Stimulated activated CD4-positive, alpha-beta T cell treated with anti-CD3 and anti-CD28 coated beads, Interleukin-2, amount 100 ng/mL, for 24 hours (primary cell): ENCODE measurements around the gene TMPRSS11D.

Experiments
- DNase-seq, 2 donors: peaks; one replicate each; pipeline ENCODE4 v3.0.0-alpha.2; 2020

Gene TMPRSS11D

GRCh38 chr4:67884701-67885100 lies 899 bp upstream of the TMPRSS11D start:
- no peak for DNase-seq

GRCh38 chr4:67883458-67883857 lies 344 bp downstream of the TMPRSS11D start:
- no peak for DNase-seq

DNA sequence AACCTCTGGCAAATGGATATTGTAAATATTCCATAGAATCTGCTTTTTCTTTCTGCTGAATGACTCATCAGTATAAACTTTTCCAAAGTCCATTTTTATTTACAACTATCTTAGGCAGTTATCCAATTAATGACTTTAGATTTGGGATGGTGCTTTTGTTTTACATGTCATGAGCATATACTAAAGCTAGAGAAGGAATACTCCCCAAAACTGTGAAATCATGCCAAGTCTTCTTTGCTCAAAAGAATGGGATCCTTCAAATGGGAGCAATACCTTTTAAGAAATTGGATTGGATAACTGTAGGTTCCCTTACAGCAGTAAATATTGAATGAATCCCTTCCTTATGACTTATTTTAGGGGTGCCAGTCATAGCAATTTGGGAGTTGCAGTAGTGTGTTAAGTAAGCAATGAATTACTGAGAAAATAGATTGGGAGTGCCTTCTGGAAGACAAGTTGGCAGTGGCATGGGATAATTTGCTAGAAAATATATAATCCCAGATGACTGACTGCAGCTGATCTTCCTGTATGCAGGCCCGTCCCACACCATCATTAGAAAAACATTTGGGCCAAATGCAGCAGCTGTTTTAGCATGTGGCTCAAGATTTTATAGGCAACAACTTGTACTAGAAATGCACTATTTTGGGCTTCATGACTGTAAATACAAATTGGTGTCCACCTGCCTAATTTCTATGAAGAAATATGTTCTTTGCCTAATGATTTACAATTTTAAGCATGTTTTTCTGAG lies 2.8 kb downstream of the TMPRSS11D start:
- DNase-seq: no peak

GRCh38 chr4:67879486-67879885 lies 4.3 kb downstream of the TMPRSS11D start:
- DNase-seq: no peak

DNA sequence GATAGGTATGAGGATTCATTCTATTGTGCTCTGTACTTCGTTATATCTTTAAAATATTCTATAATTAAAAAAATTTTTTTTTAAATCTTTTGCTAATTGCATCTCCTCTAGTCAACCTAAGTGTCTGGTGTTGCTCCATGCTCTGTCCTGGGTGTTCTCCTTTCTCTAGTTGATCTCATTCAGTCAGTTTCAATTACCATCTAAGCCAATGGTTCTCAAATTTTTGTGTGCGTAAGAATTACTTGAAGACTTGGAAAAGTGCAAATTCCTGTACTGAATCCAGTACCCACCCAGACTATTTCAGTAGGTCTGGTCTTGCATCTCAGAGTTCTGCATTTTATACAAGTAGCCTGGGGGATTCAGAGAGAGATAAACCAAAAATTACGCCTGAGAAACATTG lies 6.7 kb downstream of the TMPRSS11D start:
- DNase-seq: no peak

DNA sequence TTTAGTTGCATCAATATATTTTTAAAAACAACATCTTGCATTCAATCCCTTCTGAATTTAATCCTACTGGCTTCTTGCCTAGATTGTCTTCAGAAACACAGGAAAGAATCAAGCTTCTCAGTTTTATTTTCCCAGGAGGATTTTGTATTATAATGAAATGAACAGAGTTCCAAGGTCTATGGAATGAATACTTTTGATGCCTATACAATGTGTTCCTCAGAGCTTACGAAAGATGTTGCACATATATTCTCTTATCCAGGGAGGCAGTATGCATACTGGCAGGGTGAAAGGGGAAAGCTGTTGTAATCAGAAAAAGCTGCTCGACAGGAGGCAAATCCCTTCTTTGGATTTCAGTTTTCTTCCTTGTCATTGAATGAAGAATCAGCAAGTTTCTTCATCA lies 8.8 kb downstream of the TMPRSS11D start:
- DNase-seq: no peak

GRCh38 chr4:67873116-67873515 lies 10.7 kb downstream of the TMPRSS11D start:
- no peak for DNase-seq

- DNase-seq: no peak
These were observed 11.9 kb downstream of the TMPRSS11D start for GRCh38 chr4:67871867-67872266.

- no peak for DNase-seq
These were observed 14.1 kb downstream of the TMPRSS11D start for GRCh38 chr4:67869580-67870190.

- DNase-seq: no peak
These were observed 22.3 kb downstream of the TMPRSS11D start for GRCh38 chr4:67861513-67861912.

DNA sequence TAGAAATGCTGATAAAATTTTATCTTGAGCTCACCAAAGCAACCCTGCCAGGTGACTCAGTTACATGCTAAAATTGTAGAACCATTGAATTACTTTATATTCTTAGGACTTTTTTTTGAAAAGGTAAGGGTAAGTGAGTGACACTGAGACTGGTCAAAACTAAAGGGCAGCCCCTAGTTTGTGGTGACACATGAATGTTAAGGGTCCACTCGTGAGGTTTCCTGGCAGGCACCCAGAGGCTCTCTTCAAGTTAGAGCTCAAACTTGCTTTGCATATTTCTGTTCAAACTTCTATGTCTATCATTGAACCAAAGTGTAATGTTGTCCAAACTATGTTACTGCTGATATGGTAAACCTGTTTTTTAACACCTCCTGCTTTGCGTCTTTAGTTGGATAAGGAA lies 30.5 kb downstream of the TMPRSS11D start:
- no peak for DNase-seq

GRCh38 chr4:67820903-67821302 lies 62.9 kb downstream of the TMPRSS11D start:
- no peak for DNase-seq

DNA sequence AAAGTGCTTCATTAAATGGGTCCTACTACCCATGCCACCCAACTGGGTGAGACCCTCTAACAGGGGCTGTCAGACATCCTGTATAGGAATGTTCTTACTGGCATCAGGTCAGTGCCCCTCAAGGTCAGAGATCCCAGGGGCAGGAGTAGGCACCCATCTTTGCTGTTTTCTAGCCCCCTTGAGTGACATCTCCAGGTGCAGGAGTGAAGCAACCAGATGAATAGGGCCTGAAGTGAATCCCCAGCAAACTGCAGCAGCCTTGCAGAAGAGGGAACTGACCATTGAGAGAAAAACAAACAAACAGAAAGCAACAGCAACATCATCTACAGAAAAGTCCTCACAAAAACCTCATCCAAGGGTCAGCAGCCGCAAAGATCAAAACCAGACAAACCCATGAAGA lies 73.8 kb downstream of the TMPRSS11D start:
- no peak for DNase-seq

DNA sequence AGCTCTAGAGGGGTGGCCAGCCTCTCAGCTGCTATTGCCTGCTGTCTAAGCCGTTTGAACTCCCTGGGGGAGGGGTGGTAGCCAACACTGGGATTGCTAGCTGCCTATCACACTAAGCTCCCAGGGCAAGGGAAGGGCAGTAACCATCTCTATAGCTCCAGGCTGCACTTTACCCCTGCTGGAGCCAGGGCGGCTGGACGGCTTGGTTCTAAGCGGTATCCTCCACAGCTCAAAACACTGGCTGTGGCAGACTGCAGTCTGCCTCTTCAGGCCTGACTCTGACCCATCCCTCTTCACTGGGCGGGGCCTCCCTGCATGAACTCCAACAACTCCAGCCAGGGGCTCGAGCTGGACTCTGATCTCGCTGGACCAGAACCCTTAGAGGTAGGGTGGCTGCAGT lies 74.3 kb downstream of the TMPRSS11D start:
- DNase-seq: no peak

DNA sequence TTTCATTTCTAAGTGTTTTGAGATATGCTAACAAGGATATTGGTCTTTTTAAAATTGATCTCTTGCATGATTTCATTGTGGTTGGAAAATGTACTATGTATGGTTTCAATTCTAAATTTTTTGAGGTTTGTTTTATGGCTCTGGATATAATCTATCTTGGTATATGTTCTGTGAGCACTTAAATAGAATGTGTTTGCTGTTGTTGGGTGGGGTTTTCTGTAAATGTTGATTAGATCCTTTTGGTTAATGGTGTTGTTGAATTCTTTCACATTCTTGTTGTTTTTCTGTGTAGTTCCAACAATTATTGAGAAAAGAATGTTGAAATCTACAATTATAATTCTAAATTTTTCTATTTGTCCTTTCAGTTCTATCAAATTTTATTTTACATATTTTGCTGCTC lies 87.0 kb downstream of the TMPRSS11D start:
- DNase-seq: no peak

DNA sequence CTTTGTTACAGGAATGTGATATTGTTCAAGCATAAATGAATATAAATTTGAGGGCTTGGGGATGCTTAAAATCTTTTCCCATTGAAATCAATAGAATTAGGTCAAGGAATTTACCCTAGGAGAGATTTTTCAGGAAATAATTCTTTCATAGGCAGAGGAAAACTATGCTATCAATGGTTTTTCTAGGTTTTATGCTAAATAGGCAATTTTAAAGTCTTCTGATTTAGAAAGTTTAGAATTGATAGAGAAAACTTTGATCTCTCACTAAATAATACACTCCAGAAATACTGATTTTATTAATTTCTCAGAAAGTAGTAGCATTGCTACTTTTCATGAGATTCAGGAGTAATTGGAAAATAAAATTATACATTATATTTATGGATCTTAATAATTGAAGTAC lies 93.1 kb downstream of the TMPRSS11D start:
- no peak for DNase-seq

DNA sequence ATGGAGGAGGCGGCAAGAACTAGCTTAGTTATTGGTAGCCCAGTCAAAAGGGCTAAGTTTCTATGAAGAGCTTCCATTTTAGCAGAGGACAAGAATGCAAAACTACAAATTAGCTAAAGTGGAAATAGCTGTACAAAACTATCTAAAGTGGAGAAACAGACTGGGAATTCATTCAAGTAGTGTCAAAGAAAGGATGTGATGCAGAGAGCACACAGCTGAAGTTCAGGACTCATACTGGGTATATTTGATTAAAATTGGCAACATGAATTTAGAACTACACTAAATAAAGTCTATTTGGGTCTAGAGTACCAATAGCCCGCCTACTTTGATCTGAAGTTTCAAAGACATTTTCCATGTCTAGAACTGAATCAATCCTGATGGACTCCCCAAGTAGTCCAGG lies 96.5 kb downstream of the TMPRSS11D start:
- DNase-seq: no peak

GRCh38 chr4:67785528-67785927 lies 98.3 kb downstream of the TMPRSS11D start:
- DNase-seq: no peak

DNA sequence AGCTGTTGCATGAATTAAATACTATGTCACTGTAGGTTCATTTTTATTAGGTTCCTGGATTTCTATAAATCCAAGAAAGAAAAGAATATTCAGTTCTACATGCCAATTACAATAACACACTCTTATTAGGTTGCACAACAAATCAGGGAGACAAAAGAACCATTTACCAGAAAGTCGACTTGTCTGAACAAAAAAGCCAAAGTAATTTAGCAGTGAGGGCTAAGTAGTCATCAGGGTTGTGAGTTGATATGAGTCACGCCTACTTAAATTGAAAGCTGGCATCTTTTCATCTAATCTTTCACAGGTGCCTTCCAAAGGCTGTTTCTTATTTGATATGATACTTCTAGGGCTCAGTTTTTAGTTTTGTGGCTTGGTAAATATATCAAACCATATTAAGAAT lies 104.2 kb downstream of the TMPRSS11D start:
- no peak for DNase-seq

GRCh38 chr4:67776746-67777145 lies 107.1 kb downstream of the TMPRSS11D start:
- DNase-seq: no peak
